ENCODE results near the gene PAX9. TPM values are rescaled to one million over a fixed set of nuclear protein-coding genes. Genes with fewer than 3 reads are reported as not detected.

Gene PAX9
- total and polyA plus RNA-seq, 2 of the 13 experiments (the other 11 are each of a cell fraction or from before 2014, with no cell fraction given) = 0.03 TPM; not detected in 1

DNA sequence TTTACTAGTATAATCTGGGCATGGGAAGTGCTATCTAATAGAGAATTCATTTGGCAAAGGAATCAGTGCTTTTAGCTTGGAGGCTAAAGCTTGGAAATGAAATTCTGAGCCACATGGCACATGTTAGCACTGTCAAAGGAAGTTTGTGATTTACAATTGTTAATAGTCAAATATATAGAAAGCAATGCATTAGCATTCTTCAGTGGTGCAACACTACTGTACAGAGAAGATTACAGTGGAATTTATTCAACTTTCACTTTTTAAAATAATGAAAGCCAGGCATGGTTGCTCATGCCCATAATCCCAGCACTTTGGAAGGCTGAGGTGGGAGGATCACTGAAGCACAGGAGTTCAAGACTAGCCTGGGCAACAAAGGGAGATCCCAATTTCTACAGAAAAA is 45.9 kb downstream of the PAX9 start:
- ChIA-PET CTCF (ENCODE audit: low intra/inter-chr PET ratio, low total read pairs) (no interaction called here), POLR2A (no interaction called here)
- Histone ChIP-seq H2AFZ (ENCODE audit: low read length) (no peak overlapping the region), H3K36me3 (replicated peaks in 1 of 2; ENCODE audit: control insufficient read depth in 1 of 2, insufficient read depth in 2 of 2, low read length in 2 of 2) (no peaks in the 10 kb centered on the region), H3K4me1 (ENCODE audit: insufficient read depth, low read length) (no peaks in the 10 kb centered on the region), H3K9me3 (ENCODE audit: low read length) (no peaks in the 10 kb centered on the region), H3K4me2 (ENCODE audit: low read depth, low read length) (no peak overlapping the region), H4K20me1 (ENCODE audit: insufficient read depth, low read length) (no peaks in the 10 kb centered on the region), H3K27me3 (ENCODE audit: control insufficient read depth in 1 of 2, insufficient read depth in 2 of 2, low read length in 2 of 2) (no peaks in the 10 kb centered on the region), H3K27ac (ENCODE audit: extremely low read length, insufficient read depth, low read length) (no peak overlapping the region), H3K9ac (ENCODE audit: insufficient read depth, low read depth, low read length) (no peak overlapping the region), H3K79me2 (ENCODE audit: insufficient read depth, low read length) (no peaks in the 10 kb centered on the region), H3K4me3 (replicated peaks in 1 of 3; ENCODE audit: insufficient read depth in 1 of 3, low read depth in 2 of 3, low read length in 3 of 3) (no peak overlapping the region)
- FAIRE-seq = no peak
- no TSS peak for BruUV-seq (replicated peaks)
- DNase-seq (ENCODE audit: low spot score) = no peak
- in situ Hi-C loops (cut with HindIII; ENCODE audit: extremely low pct_ligation_motif_present, low pct_unique_long_range_greater_than_20kb) (no loop called here), intact Hi-C loops (cut with micrococcal nuclease; ENCODE audit: unreplicated experiment) (loop anchor here (2.0 kb wide), 1 partner anchor 51 kb away; no protein-coding TSS in a partner anchor)
- ATAC-seq = no peak
- TF ChIP-seq HMGA1 (CRISPR knock-in tag; conservative IDR thresholded peaks at IDR 0.05) (no peak), TSC22D2 (CRISPR knock-in tag; IDR thresholded peaks at IDR 0.05; ENCODE audit: borderline replicate concordance) (no peak), EP300 (IDR thresholded peaks at IDR 0.05; ENCODE audit: low read depth in 2 of 2, low read length in 2 of 2) (no peak), EP300 (CRISPR knock-in tag; IDR thresholded peaks at IDR 0.05; ENCODE audit: borderline replicate concordance) (no peak), ETV5 (CRISPR knock-in tag; IDR thresholded peaks at IDR 0.05; ENCODE audit: borderline replicate concordance) (no peak), SALL1 (CRISPR knock-in tag; IDR thresholded peaks at IDR 0.05) (no peak), NCOR1 (IDR thresholded peaks at IDR 0.05; ENCODE audit: borderline replicate concordance, low read length) (no peak), ZNF615 (CRISPR knock-in tag; IDR thresholded peaks at IDR 0.05; ENCODE audit: borderline replicate concordance) (no peak), RELA (CRISPR knock-in tag; IDR thresholded peaks at IDR 0.05) (no peak), ATRX (CRISPR knock-in tag; IDR thresholded peaks at IDR 0.05; ENCODE audit: borderline replicate concordance) (no peak), SMAD1 (CRISPR knock-in tag; IDR thresholded peaks at IDR 0.05; ENCODE audit: borderline replicate concordance, low read depth) (no peak), PHF21A (CRISPR knock-in tag; IDR thresholded peaks at IDR 0.05) (no peak), ZNF788 (CRISPR knock-in tag; IDR thresholded peaks at IDR 0.05; ENCODE audit: borderline replicate concordance) (no peak)
- TF ChIP-seq, protein P1, sequence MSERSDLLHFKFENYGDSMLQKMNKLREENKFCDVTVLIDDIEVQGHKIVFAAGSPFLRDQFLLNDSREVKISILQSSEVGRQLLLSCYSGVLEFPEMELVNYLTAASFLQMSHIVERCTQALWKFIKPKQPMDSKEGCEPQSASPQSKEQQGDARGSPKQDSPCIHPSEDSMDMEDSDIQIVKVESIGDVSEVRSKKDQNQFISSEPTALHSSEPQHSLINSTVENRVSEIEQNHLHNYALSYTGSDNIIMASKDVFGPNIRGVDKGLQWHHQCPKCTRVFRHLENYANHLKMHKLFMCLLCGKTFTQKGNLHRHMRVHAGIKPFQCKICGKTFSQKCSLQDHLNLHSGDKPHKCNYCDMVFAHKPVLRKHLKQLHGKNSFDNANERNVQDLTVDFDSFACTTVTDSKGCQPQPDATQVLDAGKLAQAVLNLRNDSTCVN (CRISPR knock-in tag; IDR thresholded peaks at IDR 0.05; ENCODE audit: borderline replicate concordance) = no peak
- TF ChIP-seq, protein P2, sequence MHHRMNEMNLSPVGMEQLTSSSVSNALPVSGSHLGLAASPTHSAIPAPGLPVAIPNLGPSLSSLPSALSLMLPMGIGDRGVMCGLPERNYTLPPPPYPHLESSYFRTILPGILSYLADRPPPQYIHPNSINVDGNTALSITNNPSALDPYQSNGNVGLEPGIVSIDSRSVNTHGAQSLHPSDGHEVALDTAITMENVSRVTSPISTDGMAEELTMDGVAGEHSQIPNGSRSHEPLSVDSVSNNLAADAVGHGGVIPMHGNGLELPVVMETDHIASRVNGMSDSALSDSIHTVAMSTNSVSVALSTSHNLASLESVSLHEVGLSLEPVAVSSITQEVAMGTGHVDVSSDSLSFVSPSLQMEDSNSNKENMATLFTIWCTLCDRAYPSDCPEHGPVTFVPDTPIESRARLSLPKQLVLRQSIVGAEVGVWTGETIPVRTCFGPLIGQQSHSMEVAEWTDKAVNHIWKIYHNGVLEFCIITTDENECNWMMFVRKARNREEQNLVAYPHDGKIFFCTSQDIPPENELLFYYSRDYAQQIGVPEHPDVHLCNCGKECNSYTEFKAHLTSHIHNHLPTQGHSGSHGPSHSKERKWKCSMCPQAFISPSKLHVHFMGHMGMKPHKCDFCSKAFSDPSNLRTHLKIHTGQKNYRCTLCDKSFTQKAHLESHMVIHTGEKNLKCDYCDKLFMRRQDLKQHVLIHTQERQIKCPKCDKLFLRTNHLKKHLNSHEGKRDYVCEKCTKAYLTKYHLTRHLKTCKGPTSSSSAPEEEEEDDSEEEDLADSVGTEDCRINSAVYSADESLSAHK (CRISPR knock-in tag; IDR thresholded peaks at IDR 0.05; ENCODE audit: borderline replicate concordance) = no peak
- TF ChIP-seq, protein P3, sequence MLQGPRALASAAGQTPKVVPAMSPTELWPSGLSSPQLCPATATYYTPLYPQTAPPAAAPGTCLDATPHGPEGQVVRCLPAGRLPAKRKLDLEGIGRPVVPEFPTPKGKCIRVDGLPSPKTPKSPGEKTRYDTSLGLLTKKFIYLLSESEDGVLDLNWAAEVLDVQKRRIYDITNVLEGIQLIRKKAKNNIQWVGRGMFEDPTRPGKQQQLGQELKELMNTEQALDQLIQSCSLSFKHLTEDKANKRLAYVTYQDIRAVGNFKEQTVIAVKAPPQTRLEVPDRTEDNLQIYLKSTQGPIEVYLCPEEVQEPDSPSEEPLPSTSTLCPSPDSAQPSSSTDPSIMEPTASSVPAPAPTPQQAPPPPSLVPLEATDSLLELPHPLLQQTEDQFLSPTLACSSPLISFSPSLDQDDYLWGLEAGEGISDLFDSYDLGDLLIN (CRISPR knock-in tag; IDR thresholded peaks at IDR 0.05; ENCODE audit: borderline replicate concordance) = no peak
- TF ChIP-seq, protein P4, sequence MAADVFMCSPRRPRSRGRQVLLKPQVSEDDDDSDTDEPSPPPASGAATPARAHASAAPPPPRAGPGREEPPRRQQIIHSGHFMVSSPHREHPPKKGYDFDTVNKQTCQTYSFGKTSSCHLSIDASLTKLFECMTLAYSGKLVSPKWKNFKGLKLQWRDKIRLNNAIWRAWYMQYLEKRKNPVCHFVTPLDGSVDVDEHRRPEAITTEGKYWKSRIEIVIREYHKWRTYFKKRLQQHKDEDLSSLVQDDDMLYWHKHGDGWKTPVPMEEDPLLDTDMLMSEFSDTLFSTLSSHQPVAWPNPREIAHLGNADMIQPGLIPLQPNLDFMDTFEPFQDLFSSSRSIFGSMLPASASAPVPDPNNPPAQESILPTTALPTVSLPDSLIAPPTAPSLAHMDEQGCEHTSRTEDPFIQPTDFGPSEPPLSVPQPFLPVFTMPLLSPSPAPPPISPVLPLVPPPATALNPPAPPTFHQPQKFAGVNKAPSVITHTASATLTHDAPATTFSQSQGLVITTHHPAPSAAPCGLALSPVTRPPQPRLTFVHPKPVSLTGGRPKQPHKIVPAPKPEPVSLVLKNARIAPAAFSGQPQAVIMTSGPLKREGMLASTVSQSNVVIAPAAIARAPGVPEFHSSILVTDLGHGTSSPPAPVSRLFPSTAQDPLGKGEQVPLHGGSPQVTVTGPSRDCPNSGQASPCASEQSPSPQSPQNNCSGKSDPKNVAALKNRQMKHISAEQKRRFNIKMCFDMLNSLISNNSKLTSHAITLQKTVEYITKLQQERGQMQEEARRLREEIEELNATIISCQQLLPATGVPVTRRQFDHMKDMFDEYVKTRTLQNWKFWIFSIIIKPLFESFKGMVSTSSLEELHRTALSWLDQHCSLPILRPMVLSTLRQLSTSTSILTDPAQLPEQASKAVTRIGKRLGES (CRISPR knock-in tag; IDR thresholded peaks at IDR 0.05; ENCODE audit: borderline replicate concordance) = no peak

Data from HepG2 (cell line).